ENCODE results near the gene NETO1. TPM values are rescaled to one million over a fixed set of nuclear protein-coding genes. Genes with fewer than 3 reads are reported as not detected.

Gene NETO1
- total and polyA plus RNA-seq, 4 donors, result not detected

- DNase-seq (ENCODE audit: low spot score), result no peak
- H3K9me3 ChIP-seq (ENCODE audit: control insufficient read depth in 4 of 4, low read length in 3 of 4), result no peaks in the 10 kb centered on the region
- H3K4me1 ChIP-seq (ENCODE audit: control insufficient read depth in 4 of 4, insufficient read depth in 4 of 4, low read length in 3 of 4), result no peaks in the 10 kb centered on the region
- no peaks in the 10 kb centered on the region for H3K27me3 ChIP-seq (ENCODE audit: control insufficient read depth in 4 of 4, insufficient read depth in 4 of 4, low read length in 3 of 4)
- WGBS, result 73% methylated on average over 2 of the region's 2 CpGs
- no peak for TF ChIP-seq SP1 (IDR thresholded peaks at IDR 0.05)
- TF ChIP-seq EGR1 (IDR thresholded peaks at IDR 0.05; ENCODE audit: low read depth in 2 of 2), result no peak
- no peak for TF ChIP-seq HNF4G (IDR thresholded peaks at IDR 0.05)
- no peak for TF ChIP-seq CTCF (IDR thresholded peaks at IDR 0.05; ENCODE audit: low read depth, low read length, missing input control)
- no peak for TF ChIP-seq MAX (IDR thresholded peaks at IDR 0.05)
- TF ChIP-seq NR2F2 (IDR thresholded peaks at IDR 0.05), result no peak
- TF ChIP-seq REST (IDR thresholded peaks at IDR 0.05), result no peak
- no peak for TF ChIP-seq TAF1 (conservative IDR thresholded peaks at IDR 0.05)
- TF ChIP-seq ATF3 (IDR thresholded peaks at IDR 0.05), result no peak
- TF ChIP-seq FOXA2 (IDR thresholded peaks at IDR 0.05), result no peak
- TF ChIP-seq YY1 (IDR thresholded peaks at IDR 0.05), result no peak
- TF ChIP-seq GABPA (IDR thresholded peaks at IDR 0.05 in 1 of 2, conservative IDR thresholded peaks at IDR 0.05 in 1 of 2), result no peak
- no peak for TF ChIP-seq RXRA (IDR thresholded peaks at IDR 0.05)
- no peak overlapping the region for H3K27ac ChIP-seq (ENCODE audit: low read depth in 1 of 2, low read length in 2 of 2)
- H3K36me3 ChIP-seq (ENCODE audit: control insufficient read depth in 4 of 4, insufficient read depth in 3 of 4, low read depth in 1 of 4, low read length in 3 of 4), result no peaks in the 10 kb centered on the region
- H3K4me3 ChIP-seq (ENCODE audit: low read depth in 1 of 3, low read length in 3 of 3), result no peak overlapping the region
- H3K9ac ChIP-seq (ENCODE audit: low read depth in 1 of 2, low read length in 2 of 2), result no peak overlapping the region
These were observed 39.2 kb downstream of the NETO1 start for GRCh38 chr18:72828601-72829000.

GRCh38 chr18:72826736-72827135 is 41.1 kb downstream of the NETO1 start:
- no peak for DNase-seq (ENCODE audit: low spot score)
- H3K4me1 ChIP-seq (ENCODE audit: control insufficient read depth in 4 of 4, insufficient read depth in 4 of 4, low read length in 3 of 4), result no peaks in the 10 kb centered on the region
- 59% methylated on average over 9 of the region's 9 CpGs for WGBS
- H3K9ac ChIP-seq (ENCODE audit: low read depth in 1 of 2, low read length in 2 of 2), result no peak overlapping the region
- H3K27ac ChIP-seq (ENCODE audit: low read depth in 1 of 2, low read length in 2 of 2), result no peak overlapping the region
- no peaks in the 10 kb centered on the region for H3K36me3 ChIP-seq (ENCODE audit: control insufficient read depth in 4 of 4, insufficient read depth in 3 of 4, low read depth in 1 of 4, low read length in 3 of 4)
- H3K27me3 ChIP-seq (ENCODE audit: control insufficient read depth in 4 of 4, insufficient read depth in 4 of 4, low read length in 3 of 4), result no peaks in the 10 kb centered on the region
- no peaks in the 10 kb centered on the region for H3K9me3 ChIP-seq (ENCODE audit: control insufficient read depth in 4 of 4, low read length in 3 of 4)
- no peak for TF ChIP-seq NR2F2 (IDR thresholded peaks at IDR 0.05)
- TF ChIP-seq RXRA (IDR thresholded peaks at IDR 0.05), result no peak
- no peak for TF ChIP-seq MAX (IDR thresholded peaks at IDR 0.05)
- TF ChIP-seq SP1 (IDR thresholded peaks at IDR 0.05), result no peak
- TF ChIP-seq HNF4A (conservative IDR thresholded peaks at IDR 0.05), result no peak
- no peak for TF ChIP-seq HNF4G (IDR thresholded peaks at IDR 0.05)
- no peak for TF ChIP-seq JUND (IDR thresholded peaks at IDR 0.05)
- no peak for TF ChIP-seq ATF3 (IDR thresholded peaks at IDR 0.05)
- TF ChIP-seq GABPA (IDR thresholded peaks at IDR 0.05 in 1 of 2, conservative IDR thresholded peaks at IDR 0.05 in 1 of 2), result no peak
- TF ChIP-seq CTCF (IDR thresholded peaks at IDR 0.05; ENCODE audit: low read depth, low read length, missing input control), result no peak
- TF ChIP-seq FOXA1 (IDR thresholded peaks at IDR 0.05), result no peak
- no peak for TF ChIP-seq REST (IDR thresholded peaks at IDR 0.05)
- TF ChIP-seq YY1 (IDR thresholded peaks at IDR 0.05), result no peak
- TF ChIP-seq ZBTB33 (IDR thresholded peaks at IDR 0.05), result no peak
- no peak overlapping the region for H3K4me3 ChIP-seq (ENCODE audit: low read depth in 1 of 3, low read length in 3 of 3)
